SHP77 treated with DMSO at 0.1 percent for 48 hours (cell line): Measurements from ENCODE around the gene CUEDC2.

Source experiments
- DNase-seq: peaks from one replicate; lab custom pipeline; 2025; lab: John Stamatoyannopoulos, UW

Gene CUEDC2

DNA sequence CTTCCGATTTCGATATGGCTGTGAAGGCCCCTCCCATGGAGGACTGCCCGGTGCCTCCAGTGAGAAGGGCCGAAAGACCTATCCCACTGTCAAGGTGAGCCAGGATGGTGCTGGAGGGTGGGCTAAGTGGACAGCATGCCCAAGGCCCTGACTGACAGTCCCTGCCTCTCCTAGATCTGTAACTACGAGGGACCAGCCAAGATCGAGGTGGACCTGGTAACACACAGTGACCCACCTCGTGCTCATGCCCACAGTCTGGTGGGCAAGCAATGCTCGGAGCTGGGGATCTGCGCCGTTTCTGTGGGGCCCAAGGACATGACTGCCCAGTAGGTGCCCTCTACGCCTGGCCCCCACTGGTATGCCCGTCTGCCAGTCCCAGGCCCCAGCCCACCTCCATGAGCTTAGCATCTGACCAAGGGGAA is 35.6 kb downstream of the CUEDC2 start:
- no peak for DNase-seq

DNA sequence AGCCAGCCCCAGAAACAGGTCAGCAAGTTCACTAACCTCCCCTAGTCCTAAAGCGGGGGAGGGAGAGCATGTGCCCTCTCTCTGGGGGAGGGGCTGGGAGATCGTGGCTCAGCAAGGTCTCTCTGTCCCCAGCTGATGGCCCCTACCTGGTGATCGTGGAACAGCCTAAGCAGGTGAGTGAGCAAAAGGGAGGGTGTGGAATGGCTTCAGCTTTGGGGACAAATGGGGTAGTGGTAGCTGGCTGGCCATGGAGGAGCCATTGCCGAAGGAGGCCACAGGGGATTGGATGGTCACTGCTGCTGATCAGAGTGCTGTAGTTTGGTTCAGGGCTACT is 36.1 kb downstream of the CUEDC2 start:
- DNase-seq: no peak

- no peak for DNase-seq
These were observed 36.7 kb downstream of the CUEDC2 start, which contains the start of gene NFKB2 for GRCh38 chr10:102395400-102396316. NFKB2 (plus strand) TSS chr10:102395705; CDS start chr10:102395960, 255 bp downstream.

DNA sequence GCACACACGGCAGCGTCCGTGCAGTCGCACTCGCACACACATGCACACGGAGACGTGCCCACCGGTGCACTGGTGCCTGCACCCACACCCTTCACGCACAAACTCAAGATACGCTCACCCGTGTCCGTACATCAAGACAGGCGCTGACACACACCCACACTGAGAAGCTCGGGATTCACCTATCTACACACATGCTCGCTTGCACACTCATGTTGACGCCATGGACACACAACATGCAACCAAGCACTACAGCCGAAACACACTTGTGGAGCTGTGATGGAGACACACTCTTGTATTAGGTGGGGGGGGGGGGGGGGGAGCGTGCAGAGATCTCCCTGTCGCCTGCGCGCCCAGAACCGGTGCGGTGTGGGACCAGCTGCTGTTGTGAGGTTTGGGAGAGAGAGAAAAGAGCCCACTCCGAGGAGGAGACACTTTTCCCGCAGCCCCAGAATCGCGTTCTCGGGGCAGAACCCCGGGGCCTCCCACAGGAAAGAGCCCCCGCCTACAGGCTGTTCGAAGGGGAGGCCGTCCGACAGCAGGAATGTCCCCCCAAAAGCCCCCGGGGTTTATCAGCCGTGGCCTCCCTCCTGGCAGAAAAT is 37.5 kb downstream of the CUEDC2 start:
- no peak for DNase-seq

- peak; percentile 61 for DNase-seq
These were observed 38.1 kb downstream of the CUEDC2 start for GRCh38 chr10:102394079-102394800.

- no peak for DNase-seq
These were observed 38.8 kb downstream of the CUEDC2 start for GRCh38 chr10:102393411-102394078.

DNA sequence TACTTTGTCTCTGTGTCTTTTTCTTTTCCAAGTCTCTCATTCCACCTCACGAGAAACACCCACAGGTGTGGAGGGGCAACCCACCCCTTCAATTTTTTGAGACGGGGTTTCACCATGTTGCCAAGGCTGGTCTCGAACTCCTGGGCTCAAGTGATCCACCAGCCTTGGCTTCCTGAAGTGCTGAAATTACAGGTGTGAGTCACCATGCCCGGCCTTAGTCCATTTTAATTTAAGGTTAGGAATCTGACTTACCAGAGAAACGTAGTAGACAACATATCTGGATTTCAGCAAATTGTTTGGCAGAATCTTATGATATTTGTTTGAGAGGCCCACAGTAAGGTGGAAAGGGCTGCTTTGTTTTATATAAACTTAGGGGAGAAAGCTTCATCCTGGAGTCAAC is 40.1 kb downstream of the CUEDC2 start:
- DNase-seq: no peak

- DNase-seq: no peak
These were observed 42.5 kb downstream of the CUEDC2 start for GRCh38 chr10:102389894-102390293.

DNA sequence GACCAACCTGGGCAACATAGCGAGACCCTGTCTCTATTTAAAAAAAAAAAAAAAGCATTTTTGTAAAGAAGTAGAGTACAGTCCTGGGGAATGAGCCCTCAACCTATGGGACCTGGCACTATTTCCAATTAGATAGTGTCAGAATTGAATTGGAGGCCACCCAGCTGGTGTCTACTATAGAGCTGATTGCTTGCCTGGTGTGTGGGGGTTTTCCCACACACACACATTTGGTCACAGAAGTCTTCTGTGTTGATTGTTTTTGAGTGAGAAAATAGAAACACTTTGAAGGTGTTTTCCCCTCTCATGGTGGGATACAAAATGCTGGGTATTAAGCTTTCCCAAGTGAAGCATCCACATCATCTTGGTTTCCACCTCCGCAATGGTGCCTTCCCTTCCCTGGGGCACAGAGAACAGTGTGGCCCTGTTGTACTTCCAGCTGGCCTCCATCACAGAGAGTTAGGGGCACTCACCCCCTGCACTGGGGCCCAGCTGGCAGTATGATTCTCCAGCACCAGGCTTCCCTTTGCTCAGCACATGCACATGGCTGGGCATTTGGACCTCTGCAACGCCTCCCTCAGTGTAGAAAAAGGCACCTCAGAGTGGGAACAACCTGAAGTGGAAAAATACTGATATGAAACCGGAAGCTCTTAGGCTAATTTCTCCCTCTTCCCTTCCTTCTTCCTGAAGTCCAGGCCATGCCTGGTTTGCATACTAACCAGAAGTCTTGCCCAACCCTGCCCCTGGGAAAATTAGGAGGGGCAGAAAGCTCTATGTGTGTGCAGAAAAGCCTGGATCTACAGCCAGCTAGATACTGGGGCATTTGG is 47.6 kb downstream of the CUEDC2 start:
- DNase-seq: no peak

DNA sequence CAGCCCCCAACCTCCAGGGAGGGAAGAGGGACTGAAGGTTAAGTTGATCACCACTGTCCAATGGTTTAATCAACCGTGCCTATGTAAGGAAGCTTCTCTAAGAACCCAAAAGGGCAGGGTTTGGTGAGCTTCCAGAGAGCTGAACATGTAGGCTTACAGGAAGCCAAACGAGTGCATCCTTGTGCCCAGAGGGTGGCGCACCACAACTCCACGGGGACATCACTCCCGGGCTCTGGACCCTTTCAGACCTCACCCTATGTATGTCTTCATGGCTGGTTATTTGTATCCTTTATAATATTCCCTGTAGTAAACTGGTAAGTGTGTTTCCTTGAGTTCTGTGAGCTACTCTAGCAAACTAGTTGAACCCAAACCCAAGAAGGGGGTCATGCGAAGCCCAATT is 48.3 kb downstream of the CUEDC2 start:
- no peak for DNase-seq

GRCh38 chr10:102382871-102383270 is 49.5 kb downstream of the CUEDC2 start:
- no peak for DNase-seq

DNA sequence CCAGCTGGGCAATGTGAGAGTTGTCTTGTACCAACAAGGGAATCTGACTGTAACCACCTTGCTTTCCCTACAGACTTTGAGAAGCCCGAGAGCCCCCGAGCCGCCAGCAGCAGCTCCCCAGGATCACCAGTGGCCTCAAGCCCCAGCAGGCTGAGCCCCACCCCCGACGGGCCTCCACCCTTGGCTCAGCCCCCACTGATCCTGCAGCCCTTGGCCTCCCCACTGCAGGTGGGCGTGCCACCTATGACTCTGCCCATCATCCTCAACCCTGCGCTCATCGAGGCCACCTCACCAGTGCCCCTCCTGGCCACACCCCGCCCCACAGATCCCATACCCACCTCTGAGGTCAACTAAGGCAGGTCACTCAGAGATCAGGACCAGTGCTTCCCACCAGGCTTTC is 50.4 kb downstream of the CUEDC2 start:
- DNase-seq: no peak

DNA sequence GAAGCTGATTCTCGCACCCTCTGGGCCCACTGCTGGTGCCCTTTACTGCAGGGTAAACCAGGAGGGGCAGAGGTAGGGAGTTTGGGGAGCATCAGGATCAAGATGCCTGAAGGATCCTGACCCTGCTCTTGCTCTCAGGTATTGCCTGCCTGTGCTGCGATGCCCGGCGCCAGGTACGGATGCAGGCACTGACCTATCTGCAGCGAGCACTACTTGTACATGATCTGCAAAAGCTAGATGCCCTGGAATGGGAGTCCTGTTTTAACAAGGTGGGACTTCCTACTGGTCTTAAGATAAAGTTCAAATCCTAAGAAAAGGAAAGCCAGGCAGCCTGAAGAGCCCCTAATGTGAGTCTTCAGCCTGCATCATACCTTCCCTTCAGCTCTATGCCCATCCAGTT is 53.0 kb downstream of the CUEDC2 start:
- no peak for DNase-seq

DNA sequence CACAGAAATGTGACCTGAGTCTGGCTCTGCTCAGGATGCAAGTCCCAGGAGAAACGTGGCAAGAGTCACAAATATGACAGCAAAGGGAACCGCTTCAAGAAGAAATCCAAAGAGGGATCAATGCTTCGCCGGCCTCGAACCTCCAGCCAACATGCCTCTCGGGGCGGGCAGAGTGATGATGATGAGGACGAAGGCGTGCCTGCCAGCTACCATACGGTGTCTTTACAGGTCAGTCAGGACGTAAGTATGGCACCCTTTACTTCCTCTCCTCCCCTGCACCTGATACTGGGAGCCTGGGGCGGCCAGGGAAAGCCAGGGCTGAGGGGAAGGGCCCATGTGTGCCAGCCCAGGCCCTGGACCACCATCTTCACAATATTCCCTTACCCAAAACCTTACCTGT is 55.5 kb downstream of the CUEDC2 start:
- no peak for DNase-seq

GRCh38 chr10:102375867-102376266 is 56.5 kb downstream of the CUEDC2 start:
- DNase-seq: no peak

DNA sequence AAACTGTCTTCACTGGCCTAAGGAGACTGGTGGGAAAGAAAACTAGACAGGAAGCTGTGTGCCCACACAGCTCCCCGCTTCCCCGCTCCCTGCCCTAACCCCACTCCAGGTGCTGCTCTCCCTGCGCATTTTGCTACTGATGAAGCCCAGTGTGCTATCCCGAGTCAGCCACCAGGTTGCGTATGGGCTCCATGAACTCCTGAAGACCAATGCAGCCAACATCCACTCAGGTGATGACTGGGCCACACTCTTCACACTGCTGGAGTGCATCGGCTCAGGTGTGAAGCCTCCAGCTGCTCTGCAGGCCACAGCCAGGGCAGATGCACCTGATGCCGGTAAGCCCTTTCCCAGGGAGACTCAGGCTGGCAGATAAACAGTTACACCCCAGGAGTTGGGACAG is 57.1 kb downstream of the CUEDC2 start:
- no peak for DNase-seq
